GM19025 (cell line): ENCODE measurements around the gene TRAK1.

Source experiments
- ATAC-seq: cut with Tn5 transposase; IDR thresholded peaks from one replicate; pipeline ENCODE4 v1.9.1; 2021; ENCODE audit warnings: mild to moderate bottlenecking, low read depth, moderate library complexity; ENCODE audit not compliant: unreplicated experiment

The TRAK1 gene

DNA sequence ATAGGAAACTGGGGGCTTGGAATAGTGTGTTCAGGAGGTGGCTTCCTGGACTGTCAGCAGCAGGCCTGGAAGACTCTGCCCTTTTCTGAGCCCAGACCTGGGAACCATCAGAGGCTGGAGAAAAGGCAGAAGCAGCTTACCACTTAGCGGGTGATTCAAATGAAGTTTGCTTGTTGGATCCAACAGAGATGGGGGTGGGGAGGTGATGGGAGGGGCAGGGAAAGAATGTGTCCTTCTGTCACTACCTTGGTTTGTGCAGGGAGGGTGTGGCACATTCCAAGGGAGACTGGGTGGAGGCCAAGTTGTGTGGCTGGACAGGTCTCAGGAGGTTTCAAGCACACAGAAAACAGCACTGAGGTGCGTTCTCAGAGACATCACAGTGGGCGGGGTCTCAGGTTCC is 58.8 kb downstream of the TRAK1 start:
- ATAC-seq = no peak

GRCh38 chr3:42151596-42152168 is 60.5 kb downstream of the TRAK1 start:
- ATAC-seq = no peak

DNA sequence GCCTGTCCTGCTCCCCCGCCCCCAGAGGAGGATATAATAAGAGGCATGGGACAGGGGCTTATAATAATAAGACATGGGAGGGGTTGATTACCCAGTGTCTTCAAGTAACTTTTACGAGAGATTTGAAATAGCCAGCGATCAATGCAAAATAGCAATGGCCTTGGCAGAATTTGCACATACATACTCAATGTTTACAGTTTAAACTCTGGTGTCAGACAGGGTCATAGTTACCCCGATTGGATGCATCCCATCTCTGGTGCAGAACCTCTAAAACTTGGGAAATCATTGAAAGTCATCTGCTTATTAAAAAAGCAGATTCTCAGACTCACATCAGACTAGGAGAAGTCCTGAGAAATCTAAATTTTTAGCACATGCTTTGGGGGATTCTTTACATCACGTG is 61.0 kb downstream of the TRAK1 start:
- no peak for ATAC-seq

- ATAC-seq = no peak
Measured at GRCh38 chr3:42153039-42153438, 61.9 kb downstream of the TRAK1 start.

DNA sequence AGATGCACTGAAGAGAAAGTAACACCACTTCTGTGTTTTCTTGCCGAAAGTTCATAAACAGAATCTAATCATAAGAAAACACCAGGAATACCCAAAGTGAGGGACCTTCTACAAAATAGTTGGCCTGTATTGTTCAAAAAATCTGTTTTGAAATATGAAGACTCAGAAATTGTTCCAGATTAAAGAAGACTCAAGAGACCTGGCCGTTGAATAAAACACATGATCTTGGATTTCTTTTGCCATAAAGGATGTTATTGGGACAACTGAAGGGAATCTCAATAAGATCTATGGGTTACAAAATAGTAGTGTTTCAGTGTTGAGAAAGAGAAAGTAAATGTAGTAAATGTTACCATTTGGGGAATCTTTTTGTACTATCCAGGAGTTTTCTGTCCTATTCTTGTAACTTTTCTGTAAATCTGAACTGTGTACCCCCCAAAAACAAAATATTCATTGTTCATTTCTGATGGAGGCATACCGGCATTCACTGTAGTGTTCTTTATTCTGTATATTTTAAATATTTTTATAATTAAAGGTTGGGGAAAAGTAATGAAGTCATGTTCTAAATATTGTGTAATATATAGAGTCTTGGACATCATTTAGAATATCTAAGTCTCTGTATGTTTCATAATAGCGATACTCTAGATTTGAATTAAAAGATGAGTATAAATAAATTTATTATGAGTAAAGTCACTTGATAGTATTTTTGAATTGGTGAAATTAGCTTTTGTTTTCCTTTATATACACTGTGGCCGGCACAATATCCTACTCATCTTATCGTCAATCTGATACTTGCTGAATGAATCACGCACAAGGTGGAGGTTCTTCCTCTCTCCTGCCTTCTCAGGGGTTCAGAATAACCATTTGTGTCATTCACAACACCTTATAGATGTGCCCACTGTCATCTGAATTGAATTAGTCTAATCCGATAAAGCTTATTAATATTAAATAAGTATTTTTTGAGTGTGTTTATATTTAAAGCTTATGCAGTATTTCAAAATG is 66.7 kb downstream of the TRAK1 start:
- ATAC-seq = no peak

GRCh38 chr3:42159147-42159546 is 68.0 kb downstream of the TRAK1 start:
- no peak for ATAC-seq

- peak; percentile 74 for ATAC-seq
Measured at GRCh38 chr3:42159706-42160472, 68.7 kb downstream of the TRAK1 start.

DNA sequence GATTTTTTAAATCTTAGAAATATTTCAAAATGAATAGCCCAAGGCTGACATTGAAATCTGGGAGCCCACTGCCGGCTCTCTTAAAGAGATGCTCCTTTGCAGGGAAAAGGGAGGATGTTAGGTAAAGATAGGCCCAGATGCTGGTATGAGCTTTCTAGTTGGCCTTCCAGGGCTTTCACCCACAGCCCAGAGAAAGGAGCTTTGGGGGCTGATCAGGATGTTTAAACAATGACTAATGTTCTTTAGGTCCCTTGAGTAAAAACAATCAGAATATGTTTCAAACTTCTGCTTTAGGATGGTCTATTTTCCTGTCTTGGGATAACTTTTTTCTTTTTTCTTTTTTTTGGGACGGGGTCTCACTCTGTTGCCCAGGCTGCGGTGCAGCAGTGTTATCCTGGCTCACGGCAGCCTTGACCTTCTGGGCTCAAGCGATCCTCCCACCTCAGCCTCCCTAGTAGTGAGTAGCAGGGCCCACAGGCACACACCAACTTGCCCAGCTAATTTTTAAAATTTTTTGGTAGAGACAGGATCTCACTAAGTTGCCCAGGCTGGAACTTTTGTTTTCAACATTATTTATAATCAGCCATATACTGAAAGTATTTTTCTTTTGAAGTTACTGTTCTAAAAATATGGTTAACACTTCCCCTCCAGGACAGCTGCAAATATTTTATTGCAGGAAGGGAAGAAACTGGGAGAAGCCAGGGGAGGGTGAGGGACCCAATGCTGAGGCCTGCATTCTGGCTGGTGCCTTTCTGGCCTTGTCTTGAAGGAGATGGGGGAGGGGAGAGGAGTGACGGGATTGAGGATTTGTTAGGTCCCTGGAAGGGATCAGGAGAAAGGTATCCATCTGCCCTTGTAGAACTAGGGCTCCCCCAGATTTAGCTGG is 70.1 kb downstream of the TRAK1 start:
- ATAC-seq = no peak

- ATAC-seq = no peak
Measured at GRCh38 chr3:42162462-42162861, 71.3 kb downstream of the TRAK1 start.

GRCh38 chr3:42163622-42164244 is 72.6 kb downstream of the TRAK1 start:
- ATAC-seq = no peak

DNA sequence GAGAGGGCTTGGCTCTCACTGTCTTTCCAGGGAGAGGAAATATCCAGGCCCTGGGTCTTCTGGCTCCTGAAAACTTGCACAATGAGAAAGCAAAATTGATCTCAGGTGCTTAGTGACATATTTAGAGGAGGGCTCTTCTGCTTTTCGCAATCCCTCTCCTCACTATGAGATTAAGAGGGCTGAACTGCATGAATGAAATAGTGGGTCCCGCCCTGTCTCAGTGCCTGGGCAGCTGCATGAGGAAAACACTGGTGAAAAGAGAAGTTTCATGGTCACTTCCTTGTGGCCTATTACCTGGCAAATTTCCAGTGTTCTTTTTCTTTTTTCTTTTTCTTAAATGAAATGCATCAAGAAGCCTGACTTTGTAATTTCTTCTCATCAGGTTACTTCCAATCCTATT is 73.5 kb downstream of the TRAK1 start:
- ATAC-seq = no peak

- ATAC-seq = no peak
Measured at GRCh38 chr3:42165211-42165610, 74.1 kb downstream of the TRAK1 start.

GRCh38 chr3:42166214-42166613 is 75.1 kb downstream of the TRAK1 start:
- no peak for ATAC-seq

GRCh38 chr3:42166662-42167300 is 75.6 kb downstream of the TRAK1 start:
- ATAC-seq = no peak

GRCh38 chr3:42169579-42170120 is 78.5 kb downstream of the TRAK1 start:
- ATAC-seq = no peak

GRCh38 chr3:42172047-42172654 is 81.0 kb downstream of the TRAK1 start:
- no peak for ATAC-seq

DNA sequence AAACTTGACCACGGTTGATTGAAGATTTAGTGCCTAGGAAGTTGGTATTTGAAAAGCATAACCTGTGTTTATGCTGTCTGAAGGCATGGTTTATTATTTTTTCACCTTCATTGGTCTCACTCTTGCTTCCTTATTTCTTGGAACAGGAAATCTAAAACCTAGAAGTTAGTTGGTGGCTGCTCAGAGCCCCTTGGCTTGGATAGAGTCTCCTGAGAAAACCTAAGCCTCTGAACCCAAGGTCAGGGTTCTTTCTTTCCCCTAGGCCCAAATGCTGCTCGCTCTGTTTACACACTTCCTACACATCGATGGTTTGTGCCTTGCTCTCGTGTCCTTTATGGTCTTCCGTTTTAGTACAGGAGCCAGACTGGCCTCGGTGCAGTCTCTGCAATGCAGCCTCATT is 82.2 kb downstream of the TRAK1 start:
- ATAC-seq = no peak

DNA sequence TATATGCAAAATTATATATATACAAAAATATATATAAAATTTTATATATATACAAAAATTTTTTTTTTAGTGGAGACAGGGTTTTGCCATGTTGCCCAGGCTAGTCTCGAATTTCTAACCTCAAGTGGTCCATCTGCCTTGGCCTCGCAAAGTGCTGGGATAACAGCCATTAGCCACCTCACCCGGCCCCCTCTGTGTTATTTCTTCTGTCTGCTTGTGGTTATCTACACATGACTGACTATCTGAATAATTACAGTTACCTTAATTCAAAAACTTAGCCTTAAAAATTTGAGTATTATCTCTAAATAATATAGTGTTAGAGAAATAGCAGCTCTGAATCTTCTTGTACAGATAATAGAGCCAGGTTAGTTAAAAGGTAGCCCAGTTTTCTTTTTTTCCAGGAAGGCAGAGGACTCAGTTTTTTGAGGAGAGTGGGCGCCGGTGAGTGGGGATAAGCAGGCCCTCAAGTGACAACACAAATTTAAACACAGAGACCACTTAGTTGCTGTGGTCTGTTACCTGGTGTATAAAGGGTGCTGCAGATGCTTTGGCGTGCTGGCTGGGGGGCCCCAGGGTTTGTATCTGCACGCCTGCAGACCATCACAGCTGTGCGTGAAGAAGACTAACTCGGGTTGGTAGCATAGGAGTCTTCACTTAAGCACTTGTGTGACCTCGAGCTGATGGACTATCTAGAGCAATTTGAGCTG is 83.7 kb downstream of the TRAK1 start:
- no peak for ATAC-seq
